ENCODE measurements around the gene KRT6A.

- TF ChIP-seq POLR2A (IDR thresholded peaks at IDR 0.05) (no peak), CTCF (IDR thresholded peaks at IDR 0.05) (no peak)
Observed at GRCh38 chr12:52452101-52452500, 41.0 kb downstream of the KRT6A start, which contains the start of gene KRT6B.

Measured in transverse colon (tissue), 3 donors.